ENCODE results near the gene DLL4.

Gene DLL4

GRCh38 chr15:40928821-40929659 is at the start of gene DLL4:
Gene DLL4 (plus strand): TSS chr15:40929340. CDS start chr15:40929669, 329 bp downstream.
- DNase-seq (ENCODE audit: low read depth, low spot score), result no peak

DNA sequence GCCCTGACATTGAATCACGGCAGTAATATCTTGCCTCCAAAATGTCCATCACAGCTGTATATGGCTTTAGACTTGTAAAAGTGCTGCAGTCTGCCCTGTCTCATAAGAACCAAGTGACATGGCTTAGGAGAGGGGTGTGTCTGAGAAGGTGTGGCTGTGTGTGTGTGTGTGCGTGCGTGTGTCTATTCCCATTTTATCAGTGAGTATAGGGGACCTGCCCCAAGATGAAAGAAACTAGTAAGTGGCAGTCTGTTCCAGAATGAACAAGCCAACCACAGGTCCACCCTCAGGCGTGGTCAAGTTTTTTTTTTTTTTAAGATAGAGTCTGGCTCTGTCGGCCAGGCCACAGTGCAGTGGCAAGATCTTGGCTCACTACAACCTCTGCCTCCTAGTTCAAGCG is 49.5 kb upstream of the DLL4 start:
- no peak for DNase-seq (ENCODE audit: low read depth, low spot score)

DNA sequence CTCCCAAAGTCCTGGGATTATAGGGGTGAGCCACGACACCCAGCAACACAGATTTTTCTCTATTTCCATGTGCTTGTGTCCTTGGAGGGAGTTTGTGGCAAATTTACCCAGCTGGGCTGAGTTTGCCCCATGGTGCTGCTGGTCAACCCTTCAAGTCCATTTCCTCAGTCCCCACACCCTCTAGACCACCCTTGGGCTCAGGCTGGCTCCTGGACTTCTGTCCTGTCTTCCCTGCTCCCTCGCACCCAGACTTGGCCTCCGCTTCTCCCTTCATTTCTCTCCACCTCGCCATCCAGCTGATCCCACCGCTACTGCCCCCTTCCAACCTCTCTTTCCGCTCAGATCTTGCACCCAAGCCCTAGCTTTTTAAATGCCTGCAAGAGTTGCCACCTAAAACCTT is 47.8 kb upstream of the DLL4 start:
- DNase-seq (ENCODE audit: low read depth, low spot score), result no peak

GRCh38 chr15:40886586-40886985 is 42.6 kb upstream of the DLL4 start:
- DNase-seq (ENCODE audit: low read depth, low spot score), result no peak

GRCh38 chr15:40889112-40889511 is 40.0 kb upstream of the DLL4 start:
- no peak for DNase-seq (ENCODE audit: low read depth, low spot score)

GRCh38 chr15:40891138-40891537 is 38.0 kb upstream of the DLL4 start:
- no peak for DNase-seq (ENCODE audit: low read depth, low spot score)

- no peak for DNase-seq (ENCODE audit: low read depth, low spot score)
Measured at GRCh38 chr15:40891810-40892446, 37.2 kb upstream of the DLL4 start.

DNA sequence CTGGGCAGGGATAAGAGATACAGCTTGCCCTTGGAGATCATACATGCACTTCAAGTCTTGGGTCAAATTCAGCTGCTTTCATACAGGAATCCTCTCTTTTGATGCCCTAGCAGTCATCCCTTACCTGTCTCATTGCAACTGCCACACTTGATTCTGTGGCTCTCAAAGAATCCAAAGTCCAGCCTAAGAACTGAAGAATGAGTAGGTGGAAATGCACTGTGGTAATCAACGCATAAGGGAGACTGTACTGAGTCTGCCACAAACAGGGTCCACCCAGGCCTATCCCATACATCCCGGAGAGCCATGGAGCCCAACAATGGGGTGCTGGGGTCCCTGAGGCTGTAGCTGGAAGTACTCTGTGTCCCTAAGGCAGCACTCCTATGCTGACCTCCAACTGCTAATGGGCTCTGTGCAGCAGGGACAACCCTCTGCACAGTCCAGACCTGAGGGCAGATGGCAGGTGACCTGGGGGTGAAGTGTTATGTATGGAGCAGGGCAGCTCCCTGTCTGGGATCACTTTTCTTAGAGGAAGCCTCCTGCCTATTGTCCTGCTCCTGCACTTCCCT is 36.6 kb upstream of the DLL4 start:
- no peak for DNase-seq (ENCODE audit: low read depth, low spot score)

DNA sequence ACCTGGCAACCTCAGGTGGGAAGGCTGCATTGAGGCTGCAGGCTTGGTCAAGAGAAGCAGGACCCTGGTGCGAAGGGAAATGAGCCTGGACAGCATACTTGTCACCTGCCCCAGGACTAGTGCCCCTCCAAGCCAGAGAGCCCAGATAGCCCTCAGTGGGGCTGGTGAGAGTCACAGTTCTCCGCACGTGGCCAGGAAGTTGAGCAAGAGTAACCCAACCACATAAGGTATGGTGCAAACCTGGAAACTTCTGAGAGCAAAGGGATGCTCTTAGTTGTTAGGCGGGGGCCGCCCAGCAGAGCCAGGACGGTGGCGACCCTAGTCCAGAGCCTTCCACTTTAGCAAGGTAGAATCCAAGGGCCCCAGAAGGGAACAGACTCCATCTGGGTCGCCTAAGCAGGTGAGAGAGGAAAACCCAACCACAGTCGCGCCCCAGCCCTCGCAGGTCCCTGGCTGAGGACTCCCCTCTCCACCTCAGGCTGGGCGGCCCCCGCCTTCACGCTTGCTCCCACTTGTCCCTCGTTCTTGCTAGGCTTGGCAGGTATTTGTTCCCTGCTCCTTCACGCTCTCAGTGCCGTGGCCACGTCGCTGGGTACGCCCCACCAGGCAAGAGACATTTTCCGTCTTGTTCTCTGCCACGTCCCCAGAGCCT is 36.0 kb upstream of the DLL4 start:
- no peak for DNase-seq (ENCODE audit: low read depth, low spot score)

- DNase-seq (ENCODE audit: low read depth, low spot score), result peak; percentile 98
Measured at GRCh38 chr15:40893733-40894680, 35.1 kb upstream of the DLL4 start, which contains the start of gene VPS18. Gene VPS18 (plus strand): TSS chr15:40894450. CDS start chr15:40894769, 319 bp downstream.

DNA sequence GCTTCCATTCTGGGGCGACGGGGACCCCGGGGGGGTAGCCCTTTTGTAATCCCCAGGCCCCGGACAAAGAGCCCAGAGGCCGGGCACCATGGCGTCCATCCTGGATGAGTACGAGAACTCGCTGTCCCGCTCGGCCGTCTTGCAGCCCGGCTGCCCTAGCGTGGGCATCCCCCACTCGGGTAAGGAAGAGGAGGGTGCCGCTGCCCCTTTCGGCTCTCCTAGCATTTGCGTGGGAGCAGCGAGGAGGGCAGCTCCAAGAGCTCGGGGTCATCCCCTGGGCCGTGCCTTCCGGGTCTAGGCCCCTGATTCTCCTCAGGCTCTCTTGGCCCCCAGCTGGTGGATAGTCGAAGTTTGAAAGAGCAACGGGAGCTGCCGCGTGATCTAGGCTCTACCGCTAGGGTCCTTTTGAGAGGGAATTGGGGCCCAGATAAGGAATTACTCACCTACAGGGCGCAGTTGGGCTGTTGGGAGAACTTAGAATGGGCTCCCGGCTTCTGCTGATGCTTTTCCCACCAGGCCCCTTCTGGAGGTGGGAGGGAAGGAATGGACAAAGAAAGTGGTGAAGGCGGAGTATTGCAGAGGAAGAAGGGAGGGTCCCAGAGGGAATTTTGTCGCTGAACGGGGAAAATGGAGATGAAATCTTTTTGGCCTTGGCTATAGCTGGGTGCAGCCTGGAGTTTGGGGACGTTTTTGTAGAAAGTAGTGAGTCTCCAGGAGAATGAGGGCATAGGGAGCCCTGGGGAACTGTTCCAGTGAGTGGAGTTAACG is 34.3 kb upstream of the DLL4 start:
- DNase-seq (ENCODE audit: low read depth, low spot score), result peak; percentile 43

- DNase-seq (ENCODE audit: low read depth, low spot score), result no peak
Measured at GRCh38 chr15:40899536-40900207, 29.5 kb upstream of the DLL4 start.

GRCh38 chr15:40900256-40901052 is 28.7 kb upstream of the DLL4 start:
- DNase-seq (ENCODE audit: low read depth, low spot score), result no peak

DNA sequence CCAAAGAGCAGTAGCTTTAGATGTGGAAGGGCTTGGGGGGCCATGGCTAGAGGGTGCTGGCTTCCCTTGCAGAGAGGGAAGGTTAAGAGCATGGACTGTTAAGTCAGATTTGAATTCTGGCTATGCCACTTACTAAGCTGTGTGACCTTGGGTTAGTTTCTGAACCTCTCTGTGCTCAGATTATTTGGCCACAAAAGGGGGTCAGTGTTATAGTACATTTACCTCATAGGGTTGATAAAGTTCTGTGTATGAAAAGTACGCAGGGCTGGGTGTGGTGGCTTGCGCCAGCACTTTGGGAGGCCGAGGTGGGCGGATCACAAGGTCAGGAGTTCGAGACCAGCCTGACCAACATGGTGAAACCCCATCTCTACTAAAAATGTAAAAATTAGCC is 28.1 kb upstream of the DLL4 start:
- DNase-seq (ENCODE audit: low read depth, low spot score), result no peak

- DNase-seq (ENCODE audit: low read depth, low spot score), result no peak
Measured at GRCh38 chr15:40902605-40903561, 26.3 kb upstream of the DLL4 start.

DNA sequence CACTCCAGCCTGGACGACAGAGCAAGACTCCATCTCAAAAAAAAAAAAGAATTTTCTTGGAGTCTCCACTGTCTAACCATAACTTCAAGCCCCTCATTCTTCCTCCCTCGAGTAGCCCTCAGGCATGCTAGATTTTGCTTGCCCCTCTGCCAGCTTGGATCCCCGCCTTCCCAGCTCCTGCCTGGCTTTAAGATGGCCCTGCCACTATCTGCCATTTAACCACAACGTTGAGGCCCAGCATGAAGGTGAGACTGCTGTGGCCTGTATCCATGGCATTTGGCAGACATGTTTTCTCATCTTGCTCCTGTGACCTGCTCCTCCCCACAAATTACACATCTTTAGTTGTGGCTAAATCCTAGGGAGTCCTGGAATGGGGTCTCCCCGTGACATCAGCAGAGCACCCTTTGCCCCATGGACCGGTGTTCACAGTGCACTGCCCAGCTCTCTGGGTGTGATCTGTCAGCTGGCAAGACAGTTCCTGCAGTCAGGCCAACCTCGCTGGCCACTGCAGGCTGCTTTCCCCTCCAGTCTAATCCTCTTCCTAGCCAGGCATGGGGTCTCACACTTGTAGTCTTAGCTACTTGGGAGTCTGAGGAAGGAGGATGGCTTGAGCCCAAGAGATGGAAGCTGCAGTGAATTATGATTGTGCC is 24.5 kb upstream of the DLL4 start:
- DNase-seq (ENCODE audit: low read depth, low spot score), result no peak
